ENCODE results near the gene PFDN5.

DNA sequence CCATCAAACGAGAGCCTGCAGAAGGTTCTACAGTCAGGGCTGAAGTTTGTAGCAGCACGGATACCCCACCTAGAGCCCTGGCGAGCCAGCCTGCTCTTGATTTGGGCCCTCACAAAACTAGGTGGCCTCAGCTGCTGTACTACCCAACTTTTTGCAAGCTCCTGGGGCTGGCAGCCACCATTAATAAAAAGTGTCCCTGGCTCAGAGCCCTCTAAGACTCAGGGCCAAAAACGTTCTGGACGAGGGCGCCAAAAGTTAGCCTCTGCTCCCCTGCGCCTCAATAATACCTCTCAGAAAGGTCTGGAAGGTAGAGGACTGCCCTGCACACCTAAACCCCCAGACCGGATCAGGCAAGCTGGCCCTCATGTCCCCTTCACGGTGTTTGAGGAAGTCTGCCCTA, 8.9 kb upstream of the PFDN5 start:
- no peak for TF ChIP-seq CTCF (IDR thresholded peaks at IDR 0.05; ENCODE audit: insufficient read depth, low read length)
- TF ChIP-seq REST (IDR thresholded peaks at IDR 0.05; ENCODE audit: insufficient replicate concordance, low read depth): no peak
- TF ChIP-seq POLR2AphosphoS5 (IDR thresholded peaks at IDR 0.05; ENCODE audit: low read depth): no peak
- TF ChIP-seq SPI1 (IDR thresholded peaks at IDR 0.05; ENCODE audit: borderline replicate concordance, low read depth): no peak
- TF ChIP-seq GABPA (IDR thresholded peaks at IDR 0.05; ENCODE audit: low read depth): no peak

All from HL-60 (cell line).